Activated naive CD4-positive, alpha-beta T cell treated with anti-CD3 and anti-CD28 coated beads, Interleukin-2, amount 50 U/mL, for 24 hours (primary cell): ENCODE data around the gene IKBKG.
A peak's percentile ranks its signal among the peaks of the same experiment; 100 is the strongest.
"Not testable (repeated sequence)": the region's sequence is repeated elsewhere in the genome, so short reads cannot be mapped to it uniquely, and the experiment has no call there.

Source experiments
- H3K27ac Mint-ChIP-seq: one replicate; pipeline ENCODE4 v1.8.0; 2021; ENCODE audit warnings: mild to moderate bottlenecking, mixed read lengths
- H3K27me3 Mint-ChIP-seq: one replicate; pipeline ENCODE4 v1.8.0; 2021; ENCODE audit warnings: mixed read lengths
- H3K36me3 Mint-ChIP-seq: one replicate; pipeline ENCODE4 v1.8.0; 2021; ENCODE audit warnings: mixed read lengths
- H3K4me1 Mint-ChIP-seq: one replicate; pipeline ENCODE4 v1.8.0; 2021; ENCODE audit warnings: mixed read lengths
- H3K4me3 Mint-ChIP-seq: one replicate; pipeline ENCODE4 v1.8.0; 2021; ENCODE audit warnings: mild to moderate bottlenecking, mixed read lengths
- H3K9me3 Mint-ChIP-seq: one replicate; pipeline ENCODE4 v1.8.0; 2021; ENCODE audit warnings: mixed read lengths

IKBKG gene

GRCh38 chrX:154547245-154548027 lies at the start of gene IKBKG:
Gene IKBKG, plus strand, starts transcription at chrX:154547620. Its CDS starts 4,383 bp downstream, at chrX:154552003.
- H3K36me3 Mint-ChIP-seq, result peaks cover 6% of the 10 kb centered on the region
- no peaks in the 10 kb centered on the region for H3K9me3 Mint-ChIP-seq
- no peaks in the 10 kb centered on the region for H3K27me3 Mint-ChIP-seq
- H3K4me1 Mint-ChIP-seq, result peaks cover 44% of the 10 kb centered on the region
- peak within 1 kb of the TSS; percentile 98 for H3K27ac Mint-ChIP-seq
- peak within 1 kb of the TSS; percentile 100 for H3K4me3 Mint-ChIP-seq

GRCh38 chrX:154501423-154501822 lies 46.0 kb upstream of the IKBKG start:
- H3K4me3 Mint-ChIP-seq, H3K36me3 Mint-ChIP-seq, H3K9me3 Mint-ChIP-seq, H3K4me1 Mint-ChIP-seq, H3K27me3 Mint-ChIP-seq, H3K27ac Mint-ChIP-seq: not testable (repeated sequence)

GRCh38 chrX:154502098-154502497 lies 45.3 kb upstream of the IKBKG start:
- no peaks in the 10 kb centered on the region for H3K4me1 Mint-ChIP-seq
- H3K4me3 Mint-ChIP-seq, result no peak overlapping the region
- H3K36me3 Mint-ChIP-seq, result no peaks in the 10 kb centered on the region
- no peaks in the 10 kb centered on the region for H3K27me3 Mint-ChIP-seq
- no peaks in the 10 kb centered on the region for H3K9me3 Mint-ChIP-seq
- H3K27ac Mint-ChIP-seq, result no peak overlapping the region

DNA sequence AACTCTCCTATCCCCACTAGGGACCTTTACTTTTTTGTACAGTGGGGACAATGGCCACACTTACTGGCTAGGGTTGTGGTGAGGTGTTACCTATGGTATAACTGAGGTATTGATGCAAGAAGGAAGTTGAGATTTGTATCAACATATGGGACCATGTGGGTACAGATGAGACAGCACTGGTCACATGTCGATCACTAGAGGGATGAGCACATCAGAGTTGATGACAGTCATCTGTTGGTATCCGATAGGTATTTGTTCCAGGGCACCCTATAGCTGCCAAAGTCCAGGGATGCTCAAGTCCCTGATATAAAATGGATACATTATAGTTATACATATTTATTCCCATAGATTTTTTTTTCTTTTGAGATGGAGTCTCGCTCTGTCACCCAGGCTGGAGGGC lies 44.4 kb upstream of the IKBKG start:
- no peaks in the 10 kb centered on the region for H3K36me3 Mint-ChIP-seq
- no peak overlapping the region for H3K4me3 Mint-ChIP-seq
- H3K27ac Mint-ChIP-seq, result no peak overlapping the region
- no peaks in the 10 kb centered on the region for H3K9me3 Mint-ChIP-seq
- H3K27me3 Mint-ChIP-seq, result no peaks in the 10 kb centered on the region
- H3K4me1 Mint-ChIP-seq, result no peaks in the 10 kb centered on the region

- Mint-ChIP-seq H3K9me3 (no peaks in the 10 kb centered on the region), H3K4me1 (peaks cover 6% of the 10 kb centered on the region), H3K27ac (no peak overlapping the region), H3K36me3 (peaks cover 6% of the 10 kb centered on the region), H3K4me3 (no peak overlapping the region), H3K27me3 (no peaks in the 10 kb centered on the region)
Measured at GRCh38 chrX:154505734-154506133, 41.7 kb upstream of the IKBKG start.

DNA sequence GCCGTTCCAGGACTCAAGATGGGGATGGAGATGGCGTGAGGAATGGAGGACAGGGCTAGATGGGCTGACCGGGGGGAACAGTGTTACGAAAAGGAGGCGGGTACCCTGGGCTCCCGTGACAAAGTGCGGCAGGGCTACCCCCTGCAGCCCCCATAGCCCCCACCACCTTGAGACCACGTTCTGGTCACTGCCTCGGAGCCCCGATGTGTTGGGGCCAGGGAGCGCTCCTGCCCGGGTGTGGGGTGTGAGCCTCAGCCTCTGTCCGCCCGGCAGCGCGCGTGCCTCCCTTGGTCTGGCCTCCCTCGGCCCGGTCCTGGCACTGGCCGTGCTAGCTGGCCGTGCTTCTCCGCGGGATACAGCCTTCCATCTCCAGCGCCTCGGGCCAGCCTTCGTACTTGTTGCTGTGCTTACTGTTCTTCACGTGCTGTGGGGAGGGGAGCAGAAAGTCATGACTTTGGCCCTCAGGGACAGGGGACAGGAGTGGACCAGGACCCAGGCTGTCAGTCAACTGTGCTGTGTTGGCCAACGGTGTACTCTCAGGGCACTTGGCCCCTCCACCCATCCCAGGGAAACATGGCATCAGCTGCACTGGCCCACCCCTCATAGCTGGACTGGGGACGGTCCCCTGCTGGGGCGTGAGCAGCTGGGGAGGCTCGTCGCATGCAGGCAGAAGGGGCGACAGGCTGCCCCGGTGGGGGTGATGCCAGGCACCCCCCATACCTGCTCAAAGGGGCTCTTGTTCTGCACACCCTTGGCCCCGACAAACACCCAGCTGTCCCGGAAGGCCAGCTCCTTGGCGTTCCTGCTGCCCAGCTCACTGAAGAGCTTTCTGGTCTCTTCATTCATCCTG lies 40.7 kb upstream of the IKBKG start:
- H3K4me1 Mint-ChIP-seq, result peaks cover 16% of the 10 kb centered on the region
- H3K36me3 Mint-ChIP-seq, result peaks cover 6% of the 10 kb centered on the region
- H3K9me3 Mint-ChIP-seq, result no peaks in the 10 kb centered on the region
- no peak overlapping the region for H3K4me3 Mint-ChIP-seq
- H3K27me3 Mint-ChIP-seq, result no peaks in the 10 kb centered on the region
- H3K27ac Mint-ChIP-seq, result no peak overlapping the region

DNA sequence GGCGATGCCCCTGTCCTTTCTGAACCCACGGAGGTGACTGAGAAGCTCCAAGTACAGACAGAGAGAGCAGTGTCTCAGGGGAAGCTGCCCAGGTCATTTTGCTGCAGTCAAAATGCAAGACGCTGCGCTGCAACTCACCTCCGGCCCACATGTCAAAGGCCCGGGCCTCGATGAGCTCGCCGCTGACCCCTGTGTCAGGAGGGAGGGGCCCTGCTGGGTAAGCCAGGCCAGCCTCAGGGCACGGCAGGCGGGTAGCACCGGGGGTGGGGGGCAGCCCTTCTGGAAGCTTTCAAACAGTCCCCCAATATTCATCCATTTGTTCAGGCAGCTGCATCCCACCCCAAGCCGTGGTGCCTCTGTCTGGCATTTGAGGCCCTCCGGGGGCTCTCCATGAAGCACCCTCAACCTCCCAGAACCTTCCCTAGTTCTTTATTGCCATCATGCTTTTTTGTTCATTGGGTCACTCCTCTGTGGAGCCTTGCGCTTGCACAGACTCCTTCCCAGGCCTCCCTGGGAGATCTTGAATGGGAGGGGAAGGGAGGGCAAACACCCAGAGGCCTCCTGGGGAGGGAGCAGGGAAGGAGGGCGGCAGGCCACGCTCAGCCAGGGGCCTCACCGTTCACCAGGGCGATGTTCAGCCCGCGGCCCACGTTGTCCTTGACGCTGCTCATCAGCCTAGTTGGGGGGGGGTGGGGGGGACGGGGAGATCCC lies 39.6 kb upstream of the IKBKG start:
- Mint-ChIP-seq H3K27ac (no peak overlapping the region), H3K4me3 (no peak overlapping the region), H3K27me3 (no peaks in the 10 kb centered on the region), H3K4me1 (peaks cover 24% of the 10 kb centered on the region), H3K36me3 (peaks cover 6% of the 10 kb centered on the region), H3K9me3 (no peaks in the 10 kb centered on the region)

- H3K27ac Mint-ChIP-seq, result no peak overlapping the region
- H3K36me3 Mint-ChIP-seq, result peaks cover 6% of the 10 kb centered on the region
- no peaks in the 10 kb centered on the region for H3K27me3 Mint-ChIP-seq
Measured at GRCh38 chrX:154508384-154508745, 39.1 kb upstream of the IKBKG start.

DNA sequence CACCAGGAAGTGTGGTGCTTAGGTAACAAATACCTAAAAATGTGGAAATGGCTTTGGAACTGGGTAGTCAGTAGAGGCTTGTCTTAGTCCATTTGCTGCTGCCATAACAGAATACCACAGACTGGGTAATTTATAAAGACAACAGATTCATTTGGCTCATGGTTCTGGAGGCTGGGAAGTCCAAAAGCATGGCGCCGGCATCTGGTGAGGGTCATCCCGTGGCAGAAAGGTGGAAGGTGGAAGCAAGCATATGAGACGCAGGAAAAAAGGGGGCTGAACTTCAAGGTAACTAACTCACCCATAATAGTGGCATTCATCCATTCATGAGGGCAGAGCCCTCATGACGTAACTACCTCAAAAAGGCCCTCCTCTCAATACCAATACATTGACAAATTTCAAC lies 38.0 kb upstream of the IKBKG start:
- peaks cover 32% of the 10 kb centered on the region for H3K4me1 Mint-ChIP-seq
- no peaks in the 10 kb centered on the region for H3K9me3 Mint-ChIP-seq
- H3K27me3 Mint-ChIP-seq, result no peaks in the 10 kb centered on the region
- no peak overlapping the region for H3K4me3 Mint-ChIP-seq
- peaks cover 7% of the 10 kb centered on the region for H3K36me3 Mint-ChIP-seq
- H3K27ac Mint-ChIP-seq, result no peak overlapping the region

More at GRCh38 chrX:154508384-154508745, 39.1 kb upstream of the IKBKG start:
- Mint-ChIP-seq H3K4me1 (peaks cover 25% of the 10 kb centered on the region), H3K9me3 (no peaks in the 10 kb centered on the region), H3K4me3 (no peak overlapping the region)

GRCh38 chrX:154511761-154512160 lies 35.7 kb upstream of the IKBKG start:
- Mint-ChIP-seq H3K27me3 (no peaks in the 10 kb centered on the region), H3K4me3 (peak overlapping the region; percentile 7), H3K27ac (peak overlapping the region; percentile 46), H3K9me3 (no peaks in the 10 kb centered on the region), H3K36me3 (peaks cover 7% of the 10 kb centered on the region), H3K4me1 (peaks cover 44% of the 10 kb centered on the region)

DNA sequence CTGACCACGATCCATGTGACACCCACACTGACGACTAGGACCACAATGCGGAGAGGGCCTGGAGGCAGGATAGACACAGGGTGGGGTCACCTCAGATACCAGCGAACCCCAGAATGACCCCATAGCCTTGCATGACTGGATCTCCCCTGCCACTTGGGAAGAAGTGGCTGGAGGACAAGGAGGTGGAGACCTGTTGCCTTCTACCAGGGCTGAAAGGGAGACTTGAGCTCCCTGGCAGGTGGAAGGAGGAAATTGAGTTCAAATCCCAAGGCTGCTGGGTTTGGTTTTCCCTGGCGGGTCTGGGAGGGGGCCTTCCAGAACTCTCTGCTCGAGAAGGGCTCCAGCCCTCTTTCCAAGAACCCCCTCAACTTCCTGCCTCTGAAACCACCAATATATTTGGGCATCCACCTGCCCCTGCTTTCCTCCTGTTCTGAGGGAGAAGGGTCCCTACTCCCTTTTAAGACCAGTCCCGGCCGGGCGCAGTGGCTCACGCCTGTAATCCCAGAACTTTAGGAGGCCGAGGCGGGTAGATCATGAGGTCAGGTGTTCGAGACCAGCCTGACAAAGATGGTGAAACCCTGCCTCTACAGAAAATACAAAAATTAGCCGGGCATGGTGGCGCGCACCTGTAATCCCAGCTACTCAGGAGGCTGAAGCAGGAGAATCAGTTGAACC lies 34.4 kb upstream of the IKBKG start:
- Mint-ChIP-seq H3K4me3 (no peak overlapping the region), H3K27me3 (no peaks in the 10 kb centered on the region), H3K36me3 (peaks cover 7% of the 10 kb centered on the region), H3K27ac (no peak overlapping the region), H3K4me1 (peaks cover 44% of the 10 kb centered on the region), H3K9me3 (no peaks in the 10 kb centered on the region)

DNA sequence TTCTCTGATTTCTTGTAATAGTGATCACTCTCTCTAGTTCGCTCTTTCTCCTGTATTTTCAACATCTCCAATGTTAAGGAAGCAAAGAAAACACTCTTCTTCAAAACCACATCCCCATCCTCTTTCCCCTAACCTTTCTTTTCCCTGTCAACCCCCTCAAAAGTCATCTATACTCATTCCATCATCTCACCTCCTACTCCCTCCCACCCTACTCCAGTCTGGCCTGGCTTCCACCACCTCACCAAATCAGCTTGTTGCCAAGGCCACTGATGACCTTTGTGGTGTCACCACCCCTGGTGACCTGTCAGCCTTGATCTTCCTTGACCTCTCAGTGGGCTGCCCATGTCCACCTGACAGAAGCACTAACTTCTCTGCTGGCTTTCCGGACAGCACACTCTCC lies 33.7 kb upstream of the IKBKG start:
- H3K27ac Mint-ChIP-seq, result peak overlapping the region; percentile 89
- H3K4me1 Mint-ChIP-seq, result peaks cover 44% of the 10 kb centered on the region
- no peaks in the 10 kb centered on the region for H3K27me3 Mint-ChIP-seq
- H3K36me3 Mint-ChIP-seq, result peaks cover 6% of the 10 kb centered on the region
- H3K4me3 Mint-ChIP-seq, result peak overlapping the region; percentile 76
- H3K9me3 Mint-ChIP-seq, result no peaks in the 10 kb centered on the region

DNA sequence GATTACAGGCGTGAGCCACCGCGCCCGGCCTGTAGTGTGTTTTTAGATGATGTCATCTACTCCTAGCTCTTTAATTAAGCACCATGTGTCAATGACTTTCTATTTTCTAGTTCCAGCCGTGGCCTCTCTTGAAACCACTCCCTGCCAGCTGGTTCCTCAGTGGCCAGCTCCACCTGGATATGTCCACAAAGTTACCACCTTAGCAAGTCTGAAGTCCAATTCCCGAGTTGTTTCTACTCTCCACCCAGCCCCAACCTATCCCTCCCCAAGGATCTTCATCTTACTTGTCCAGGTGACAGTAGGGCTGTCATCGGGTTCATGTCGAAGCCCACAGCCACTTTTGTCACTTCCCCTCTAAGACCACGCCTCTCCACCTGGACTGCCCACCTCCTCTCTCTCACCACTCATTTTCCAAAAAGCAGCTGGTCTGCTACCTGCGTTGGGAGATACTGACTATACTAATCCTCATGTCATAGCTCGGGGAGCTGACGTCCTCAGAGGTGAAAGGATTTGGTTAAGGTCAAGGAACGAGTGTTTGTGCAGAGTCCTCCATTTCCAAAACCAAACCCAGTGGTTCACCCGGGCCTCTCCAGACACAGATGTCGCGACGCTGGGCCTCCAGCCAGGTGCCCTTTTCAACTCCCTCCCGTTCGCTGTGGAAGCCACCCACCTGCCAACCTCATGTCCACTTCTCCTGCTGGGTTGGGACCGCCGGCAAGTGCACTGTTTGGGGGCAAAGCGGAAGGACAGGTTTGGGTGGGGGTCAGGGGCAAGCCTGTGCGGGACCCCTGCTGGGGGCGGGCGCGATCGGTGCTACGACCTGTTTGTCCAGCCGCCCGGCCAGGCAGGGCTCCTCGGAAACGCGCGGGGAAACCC lies 32.1 kb upstream of the IKBKG start:
- H3K9me3 Mint-ChIP-seq, result no peaks in the 10 kb centered on the region
- H3K36me3 Mint-ChIP-seq, result peaks cover 1% of the 10 kb centered on the region
- peaks cover 39% of the 10 kb centered on the region for H3K4me1 Mint-ChIP-seq
- peak overlapping the region; percentile 86 for H3K4me3 Mint-ChIP-seq
- H3K27ac Mint-ChIP-seq, result peak overlapping the region; percentile 91
- no peaks in the 10 kb centered on the region for H3K27me3 Mint-ChIP-seq

DNA sequence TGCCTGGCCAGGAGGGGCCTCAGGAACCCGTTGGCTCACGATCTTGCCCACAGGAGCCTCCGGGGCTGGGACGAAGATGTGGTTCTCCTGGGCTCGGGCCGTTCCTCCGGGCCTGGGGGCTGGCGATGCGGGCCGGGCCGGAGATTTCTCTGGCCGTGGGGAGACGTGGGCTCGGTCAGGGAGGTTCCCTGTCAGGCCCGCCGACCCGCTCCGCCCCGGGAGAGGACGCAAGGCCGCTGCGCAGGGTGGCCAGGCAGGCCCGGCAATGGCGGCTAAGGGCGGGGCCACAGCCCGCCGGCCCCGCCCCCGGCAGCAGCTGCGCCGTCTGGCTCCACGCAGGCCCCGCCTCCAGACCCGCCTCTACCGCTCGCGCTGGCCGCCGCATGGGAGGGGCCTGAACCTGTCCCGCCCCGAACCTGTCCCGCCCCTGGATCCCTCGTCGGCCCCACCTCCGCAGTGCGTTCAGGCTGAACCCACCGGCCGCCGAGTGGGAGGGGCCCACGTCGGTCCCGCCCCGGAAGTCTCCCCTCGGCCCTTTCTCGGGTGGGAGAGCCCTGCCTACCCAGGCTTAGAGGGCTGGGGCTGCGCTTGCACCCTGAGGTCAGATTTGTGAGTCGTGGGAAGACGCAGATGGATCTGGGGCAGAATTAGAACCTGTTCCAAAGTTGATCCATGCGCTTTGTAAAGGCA lies 31.3 kb upstream of the IKBKG start, which contains the start of gene FAM3A:
Gene FAM3A, minus strand, starts transcription at position 267 of the 690 bp plus-strand sequence. CDS start 460 bp downstream, outside the sequence.
- Mint-ChIP-seq H3K4me3 (peak within 1 kb of the TSS; percentile 86), H3K27ac (peak within 1 kb of the TSS; percentile 91), H3K27me3 (no peaks in the 10 kb centered on the region), H3K9me3 (no peaks in the 10 kb centered on the region), H3K36me3 (peaks cover 1% of the 10 kb centered on the region), H3K4me1 (peaks cover 34% of the 10 kb centered on the region)
